GM18909 (cell line): Measurements from ENCODE around the gene CCDC12.

Source experiments
- ATAC-seq: cut with Tn5 transposase; IDR thresholded peaks from one replicate; pipeline ENCODE4 v1.9.1; 2021; ENCODE audit warnings: mild to moderate bottlenecking; ENCODE audit not compliant: unreplicated experiment, poor library complexity

Gene CCDC12

DNA sequence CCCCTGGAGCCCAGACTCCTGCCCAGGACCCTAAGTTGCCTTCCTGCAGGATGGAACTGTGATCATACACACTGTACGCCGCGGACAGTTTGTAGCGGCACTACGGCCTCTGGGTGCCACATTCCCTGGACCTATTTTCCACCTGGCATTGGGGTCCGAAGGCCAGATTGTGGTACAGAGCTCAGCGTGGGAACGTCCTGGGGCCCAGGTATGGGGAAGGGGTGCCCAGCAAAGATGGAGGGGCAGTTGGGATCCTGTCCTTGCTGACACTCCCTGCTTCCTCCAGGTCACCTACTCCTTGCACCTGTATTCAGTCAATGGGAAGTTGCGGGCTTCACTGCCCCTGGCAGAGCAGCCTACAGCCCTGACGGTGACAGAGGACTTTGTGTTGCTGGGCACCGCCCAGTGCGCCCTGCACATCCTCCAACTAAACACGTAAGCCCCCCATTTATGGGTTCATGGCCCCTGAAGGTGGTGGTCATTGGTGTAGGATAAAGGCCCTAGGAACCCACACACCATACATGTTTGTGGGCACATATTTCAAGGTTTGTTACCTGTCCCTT, 31.8 kb upstream of the CCDC12 start:
- no peak for ATAC-seq

DNA sequence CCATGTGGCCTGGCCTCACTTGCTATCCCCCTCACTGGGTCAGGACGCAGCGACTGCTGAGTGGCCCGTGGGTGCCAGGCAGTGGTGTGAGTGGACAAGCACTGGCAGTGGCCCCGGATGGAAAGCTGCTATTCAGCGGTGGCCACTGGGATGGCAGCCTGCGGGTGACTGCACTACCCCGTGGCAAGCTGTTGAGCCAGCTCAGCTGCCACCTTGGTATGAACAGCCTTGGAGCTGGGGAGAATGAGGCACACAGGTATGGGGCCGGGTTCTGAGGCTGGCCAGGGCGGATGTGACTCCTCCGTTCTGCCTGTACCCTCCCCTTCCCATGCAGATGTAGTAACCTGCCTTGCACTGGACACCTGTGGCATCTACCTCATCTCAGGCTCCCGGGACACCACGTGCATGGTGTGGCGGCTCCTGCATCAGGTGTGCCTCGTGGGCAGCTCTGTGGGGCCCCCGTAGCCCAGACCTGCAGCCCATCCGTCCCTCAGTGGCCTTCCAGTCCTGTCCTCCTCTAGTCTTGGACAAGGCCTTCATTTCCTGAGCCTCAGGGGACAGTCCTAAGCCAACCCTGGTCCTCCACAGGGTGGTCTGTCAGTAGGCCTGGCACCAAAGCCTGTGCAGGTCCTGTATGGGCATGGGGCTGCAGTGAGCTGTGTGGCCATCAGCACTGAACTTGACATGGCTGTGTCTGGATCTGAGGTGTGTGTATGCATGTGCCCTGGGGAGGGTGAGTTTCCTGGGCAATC, 31.1 kb upstream of the CCDC12 start:
- no peak for ATAC-seq

- no peak for ATAC-seq
Observed at GRCh38 chr3:47007001-47007400, 30.5 kb upstream of the CCDC12 start.

- no peak for ATAC-seq
Observed at GRCh38 chr3:47006145-47006651, 29.7 kb upstream of the CCDC12 start.

DNA sequence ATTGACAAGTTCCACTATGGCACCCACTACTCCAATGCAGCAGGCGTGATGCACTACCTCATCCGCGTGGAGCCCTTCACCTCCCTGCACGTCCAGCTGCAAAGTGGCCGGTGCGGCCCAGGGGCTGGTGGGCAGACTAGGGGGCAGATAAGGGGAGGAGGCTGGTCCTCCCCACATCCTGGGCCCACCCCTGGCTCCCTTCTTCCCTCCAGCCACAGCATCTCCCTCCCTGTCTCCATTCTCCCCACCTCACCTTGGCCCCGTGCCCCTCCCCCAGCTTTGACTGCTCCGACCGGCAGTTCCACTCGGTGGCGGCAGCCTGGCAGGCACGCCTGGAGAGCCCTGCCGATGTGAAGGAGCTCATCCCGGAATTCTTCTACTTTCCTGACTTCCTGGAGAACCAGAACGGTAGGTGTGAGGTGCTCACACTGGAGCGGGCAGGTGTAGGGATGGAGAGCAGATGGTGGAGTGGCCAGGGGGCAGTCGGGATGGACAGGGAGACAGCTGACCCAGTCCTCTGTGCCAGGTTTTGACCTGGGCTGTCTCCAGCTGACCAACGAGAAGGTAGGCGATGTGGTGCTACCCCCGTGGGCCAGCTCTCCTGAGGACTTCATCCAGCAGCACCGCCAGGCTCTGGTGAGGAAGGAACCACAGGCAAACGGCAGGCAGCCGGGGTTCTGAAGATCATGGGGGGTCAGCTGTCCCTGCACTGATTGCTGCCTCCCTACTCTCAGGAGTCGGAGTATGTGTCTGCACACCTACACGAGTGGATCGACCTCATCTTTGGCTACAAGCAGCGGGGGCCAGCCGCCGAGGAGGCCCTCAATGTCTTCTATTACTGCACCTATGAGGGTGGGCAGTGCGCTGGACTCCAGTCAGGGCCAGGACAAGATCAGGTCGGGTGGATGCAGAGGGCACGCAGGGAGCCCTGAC, 28.9 kb upstream of the CCDC12 start:
- no peak for ATAC-seq

DNA sequence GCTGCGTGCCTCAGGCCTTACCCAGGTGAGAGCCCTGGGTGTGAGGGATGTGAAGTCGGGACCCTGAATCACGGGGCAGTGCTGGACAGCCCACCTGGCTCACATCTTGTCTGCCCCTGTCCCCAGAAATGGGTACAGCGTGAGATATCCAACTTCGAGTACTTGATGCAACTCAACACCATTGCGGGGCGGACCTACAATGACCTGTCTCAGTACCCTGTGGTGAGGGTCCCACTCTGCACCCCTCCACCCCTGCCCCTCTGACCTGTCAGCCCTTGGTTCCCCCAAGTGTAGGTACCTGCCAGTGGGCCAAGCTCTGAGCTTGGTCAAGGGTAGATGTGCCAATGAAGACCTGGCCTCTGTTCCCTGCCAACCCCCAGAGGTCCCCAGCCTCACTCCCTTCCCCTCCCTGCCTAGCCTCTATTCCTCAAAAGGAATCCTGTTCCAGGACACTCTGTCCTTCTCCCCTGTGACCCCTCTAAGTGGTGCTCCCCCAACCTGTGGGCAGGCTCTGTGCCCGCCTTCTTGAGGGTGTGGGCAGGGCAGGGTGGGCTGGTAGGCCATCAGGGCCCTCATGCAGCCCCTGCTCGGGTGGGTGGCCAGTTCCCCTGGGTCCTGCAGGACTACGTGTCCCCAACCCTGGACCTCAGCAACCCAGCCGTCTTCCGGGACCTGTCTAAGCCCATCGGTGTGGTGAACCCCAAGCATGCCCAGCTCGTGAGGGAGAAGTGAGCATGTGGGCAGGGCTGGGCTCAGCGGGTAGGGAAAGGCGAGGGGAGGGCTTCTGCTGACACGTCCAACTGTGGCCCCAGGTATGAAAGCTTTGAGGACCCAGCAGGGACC, 28.0 kb upstream of the CCDC12 start:
- ATAC-seq: no peak

- no peak for ATAC-seq
Observed at GRCh38 chr3:47003461-47004368, 27.2 kb upstream of the CCDC12 start.

GRCh38 chr3:47003056-47003410, 26.5 kb upstream of the CCDC12 start:
- no peak for ATAC-seq

DNA sequence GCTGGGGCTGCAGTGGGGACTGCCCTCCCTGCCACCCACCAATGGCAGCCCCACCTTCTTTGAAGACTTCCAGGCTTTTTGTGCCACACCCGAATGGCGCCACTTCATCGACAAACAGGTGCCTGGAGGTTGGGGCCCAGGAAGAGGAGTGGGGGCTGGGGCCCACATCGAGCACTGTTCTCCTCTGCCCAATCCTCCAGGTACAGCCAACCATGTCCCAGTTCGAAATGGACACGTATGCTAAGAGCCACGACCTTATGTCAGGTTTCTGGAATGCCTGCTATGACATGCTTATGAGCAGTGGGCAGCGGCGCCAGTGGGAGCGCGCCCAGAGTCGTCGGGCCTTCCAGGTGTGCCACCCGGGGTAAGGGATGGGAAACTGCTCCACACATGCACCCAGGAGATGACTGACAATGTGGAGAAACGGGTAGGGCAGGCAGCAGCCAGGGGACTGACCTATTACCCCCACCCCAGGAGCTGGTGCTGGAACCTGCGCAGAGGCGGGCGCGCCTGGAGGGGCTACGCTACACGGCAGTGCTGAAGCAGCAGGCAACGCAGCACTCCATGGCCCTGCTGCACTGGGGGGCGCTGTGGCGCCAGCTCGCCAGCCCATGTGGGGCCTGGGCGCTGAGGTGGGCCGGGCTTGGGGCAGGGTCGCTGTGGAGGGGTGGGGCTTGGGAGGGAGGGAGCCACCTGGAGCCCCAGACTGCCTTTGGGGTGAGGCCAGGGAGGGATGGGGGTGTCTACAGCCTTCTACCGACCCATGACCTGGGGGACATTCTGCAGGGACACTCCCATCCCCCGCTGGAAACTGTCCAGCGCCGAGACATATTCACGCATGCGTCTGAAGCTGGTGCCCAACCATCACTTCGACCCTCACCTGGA, 25.9 kb upstream of the CCDC12 start:
- no peak for ATAC-seq

GRCh38 chr3:47001731-47002170, 25.2 kb upstream of the CCDC12 start:
- ATAC-seq: no peak

DNA sequence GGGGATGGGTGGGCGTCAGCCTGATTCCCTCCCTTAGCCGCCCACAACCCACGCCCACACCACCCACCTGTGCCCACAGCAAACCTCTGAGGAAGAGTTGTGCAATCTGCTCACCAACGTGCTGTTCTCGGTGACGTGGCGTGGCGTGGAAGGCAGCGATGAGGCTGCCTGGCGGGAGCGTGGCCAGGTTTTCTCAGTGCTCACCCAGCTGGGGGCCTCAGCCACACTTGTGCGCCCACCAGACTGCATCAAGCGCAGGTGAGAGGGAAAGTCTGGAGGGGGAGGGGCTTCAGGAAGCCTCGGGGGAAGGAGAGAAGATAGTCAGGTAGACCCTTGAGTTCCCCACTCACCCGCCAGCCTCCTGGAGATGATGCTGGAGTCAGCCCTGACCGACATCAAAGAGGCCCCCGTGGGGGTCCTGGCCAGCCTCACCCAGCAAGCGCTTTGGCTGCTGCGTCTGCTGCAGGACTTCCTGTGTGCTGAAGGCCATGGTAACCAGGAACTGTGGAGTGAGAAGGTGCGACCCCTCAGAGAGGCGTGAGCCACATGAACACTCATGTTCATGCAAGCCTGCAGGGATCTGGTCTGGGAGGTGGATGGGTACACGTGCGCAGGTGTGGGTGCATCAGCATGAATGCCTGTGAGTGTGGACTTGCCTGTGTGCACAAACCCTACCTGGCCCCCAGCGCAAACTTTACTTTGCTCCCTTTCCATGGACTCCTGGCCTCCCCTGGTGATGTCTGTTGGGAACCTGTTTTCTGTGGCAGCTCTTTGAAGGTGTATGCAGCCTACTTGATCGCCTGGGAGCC, 24.6 kb upstream of the CCDC12 start:
- no peak for ATAC-seq

- ATAC-seq: no peak
Observed at GRCh38 chr3:47000198-47000815, 23.8 kb upstream of the CCDC12 start.

GRCh38 chr3:46999516-47000197, 23.1 kb upstream of the CCDC12 start:
- no peak for ATAC-seq

DNA sequence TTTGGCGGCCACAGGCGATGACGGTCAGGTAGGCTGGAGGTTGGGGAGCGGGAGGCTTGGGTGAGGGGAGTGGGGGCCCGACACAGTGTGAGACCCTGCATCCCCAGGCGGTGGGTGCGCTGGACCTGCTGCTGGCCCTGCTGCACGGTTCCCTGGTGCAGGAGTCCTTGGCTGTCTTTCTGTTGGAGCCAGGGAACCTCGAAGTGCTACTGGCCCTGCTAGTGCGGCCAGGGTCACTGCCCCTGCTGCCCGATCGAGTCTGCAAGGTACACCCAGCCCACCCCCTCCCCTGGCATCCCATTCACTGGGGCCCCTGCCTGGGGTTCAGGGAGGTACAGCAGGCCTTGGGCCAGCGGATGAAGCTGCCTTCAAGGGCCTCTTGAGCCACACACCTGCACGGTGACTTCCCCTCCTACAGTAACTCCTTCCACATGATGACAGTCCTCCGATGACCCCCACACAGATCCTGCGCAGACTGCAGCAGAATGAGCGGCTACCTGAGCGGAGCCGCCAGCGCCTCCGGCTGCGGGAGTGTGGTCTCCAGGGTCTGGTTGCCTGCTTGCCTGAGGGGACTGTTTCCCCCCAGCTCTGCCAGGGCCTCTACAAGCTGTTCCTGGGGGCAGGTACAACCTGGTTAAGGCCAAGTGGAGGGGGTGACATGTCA, 22.4 kb upstream of the CCDC12 start:
- ATAC-seq: no peak

- no peak for ATAC-seq
Observed at GRCh38 chr3:46998121-46998851, 21.7 kb upstream of the CCDC12 start.
